K562 (cell line): ENCODE measurements around the gene ACTL9. TPM values are rescaled to one million over a fixed set of nuclear protein-coding genes. Genes with fewer than 3 reads are reported as not detected.

Experiments
- ATF6 ChIP-seq: sonication (generic); formaldehyde crosslinking; IDR thresholded peaks from 2 replicates; pipeline ENCODE4 v1.4.0; 2020; ENCODE audit warnings: mild to moderate bottlenecking, missing genetic modification reagents
- CBX2 ChIP-seq: fragments of 200-600 bp; sonication (generic); IDR thresholded peaks from one replicate; pipeline ENCODE4 v1.6.1; 2012; ENCODE audit warnings: mild to moderate bottlenecking, low read length, inconsistent platforms; ENCODE audit not compliant: insufficient read depth, poor library complexity, severe bottlenecking
- CGGBP1 ChIP-seq: fragments of 250-450 bp; sonication (Bioruptor Pico); IDR thresholded peaks from 2 replicates; pipeline ENCODE4 v1.9.0; 2021; ENCODE audit warnings: mild to moderate bottlenecking
- CTBP1 ChIP-seq: fragments of 450-650 bp; IDR thresholded peaks from 2 replicates; pipeline ENCODE4 v1.6.1; 2016; ENCODE audit warnings: borderline replicate concordance
- DACH1 ChIP-seq: fragments of 450-650 bp; IDR thresholded peaks from 2 replicates; pipeline ENCODE4 v1.6.1; 2018; ENCODE audit not compliant: partially characterized antibody
- DPF2 ChIP-seq: fragments of 450-650 bp; IDR thresholded peaks from 2 replicates; pipeline ENCODE4 v1.6.1; 2016
- E2F4 ChIP-seq: sonication (generic); formaldehyde crosslinking; IDR thresholded peaks from 2 replicates; pipeline ENCODE4 v1.8.0; 2022; ENCODE audit warnings: mild to moderate bottlenecking, low read depth, missing genetic modification reagents
- GATA2 ChIP-seq: sonication (generic); formaldehyde crosslinking; IDR thresholded peaks from 2 replicates; pipeline ENCODE4 v1.4.0; 2020; ENCODE audit warnings: mild to moderate bottlenecking, missing genetic modification reagents
- HNRNPLL ChIP-seq: fragments of 200-400 bp; formaldehyde crosslinking; IDR thresholded peaks from 2 replicates; pipeline ENCODE4 v1.6.1; 2017; ENCODE audit warnings: low read length, low read depth, mild to moderate bottlenecking; ENCODE audit not compliant: poor library complexity, severe bottlenecking
- HSF4 ChIP-seq: fragments of 250-450 bp; sonication (Bioruptor Pico); IDR thresholded peaks from 2 replicates; pipeline ENCODE4 v2.1.2; 2022; ENCODE audit warnings: mild to moderate bottlenecking, moderate library complexity, borderline replicate concordance
- IRF9 ChIP-seq: fragments of 450-650 bp; IDR thresholded peaks from 2 replicates; pipeline ENCODE4 v1.6.1; 2016; ENCODE audit warnings: missing biosample characterization, missing genetic modification characterization
- KDM4B ChIP-seq, 2 experiments: fragments of 450-650 bp in 1 of 2; sonication (generic) in 1 of 2; IDR thresholded peaks; 2 replicates each; pipeline ENCODE4 v1.6.1; 2016 to 2017; ENCODE audit warnings: borderline replicate concordance in 2 of 2, antibody characterized with exemption in 1 of 2, low read depth in 1 of 2, mild to moderate bottlenecking in 1 of 2
- SIRT6 ChIP-seq: IDR thresholded peaks from one replicate; pipeline ENCODE4 v1.6.1; 2012; ENCODE audit warnings: low read depth, mild to moderate bottlenecking, control low read depth, inconsistent platforms, low read length, moderate library complexity
- SLC30A9 ChIP-seq: fragments of 250-450 bp; sonication (Bioruptor Pico); IDR thresholded peaks from 2 replicates; pipeline ENCODE4 v1.8.0; 2022; ENCODE audit warnings: mild to moderate bottlenecking, moderate library complexity
- SNAPC5 ChIP-seq: fragments of 250-450 bp; sonication (Bioruptor Pico); IDR thresholded peaks from 2 replicates; pipeline ENCODE4 v1.8.0; 2021; ENCODE audit warnings: moderate library complexity, mild to moderate bottlenecking, inconsistent platforms
- SREBF2 ChIP-seq: sonication (generic); formaldehyde crosslinking; IDR thresholded peaks from 2 replicates; pipeline ENCODE4 v1.4.0; 2020; ENCODE audit warnings: mild to moderate bottlenecking, missing genetic modification reagents
- TCFL5 ChIP-seq: fragments of 250-450 bp; sonication (Bioruptor Pico); conservative IDR thresholded peaks from 2 replicates; pipeline ENCODE4 v1.6.1; 2021; ENCODE audit warnings: mild to moderate bottlenecking, moderate library complexity, matching md5 sums
- U2AF1 ChIP-seq: fragments of 200-400 bp; formaldehyde crosslinking; optimal IDR thresholded peaks from 2 replicates; pipeline ENCODE3; 2017; ENCODE audit warnings: mild to moderate bottlenecking, low read depth, low read length, moderate library complexity
- ZNF12 ChIP-seq: sonication (generic); formaldehyde crosslinking; IDR thresholded peaks from 2 replicates; pipeline ENCODE4 v1.4.0; 2020; ENCODE audit warnings: mild to moderate bottlenecking, missing genetic modification reagents
- ZNF280A ChIP-seq: fragments of 450-650 bp; IDR thresholded peaks from 2 replicates; pipeline ENCODE4 v1.6.1; 2018; ENCODE audit warnings: mild to moderate bottlenecking, low read depth; ENCODE audit not compliant: partially characterized antibody
- ZNF76 ChIP-seq: fragments of 250-450 bp; sonication (Bioruptor Pico); IDR thresholded peaks from 2 replicates; pipeline ENCODE4 v1.4.0; 2020; ENCODE audit warnings: mild to moderate bottlenecking, moderate library complexity, borderline replicate concordance
- polyA plus RNA-seq, 8 experiments: library from polyadenylated mRNA; depleted of rRNA in 4 of 8; stranded (reverse) in 5 of 8; unstranded in 3 of 8; fragments of >200 nt; fragmentation: Nextera tagmentation in 2 of 8; fragmentation: Illumina TruSeq in 1 of 8; extraction: Ambion mirVana in 2 of 8; extraction: Trizol in 1 of 8; gene quantifications; 2 replicates each; pipeline versions ENCODE4 v1.2.1 to v1.2.3, GENCODE V29; 2011 to 2014; ENCODE audit warnings: inconsistent platforms in 1 of 8, missing spikeins in 1 of 8
- total RNA-seq, 7 experiments: library from RNA; depleted of rRNA in 6 of 7; stranded (reverse); fragments of >200 nt in 6 of 7; fragmentation: Illumina TruSeq in 2 of 7; extraction: Trizol in 2 of 7; gene quantifications; 2 replicates each; pipeline versions ENCODE4 v1.2.1 to v1.2.3, GENCODE V29; 2011 to 2021; ENCODE audit warnings: low replicate concordance in 1 of 7

ACTL9 gene
- total and polyA plus RNA-seq, 9 of the 15 experiments (the other 6 are each of a cell fraction or from before 2014, with no cell fraction given): not detected

GRCh38 chr19:8684001-8684902 is 14.3 kb downstream of the ACTL9 start (continued):
- TF ChIP-seq ZNF280A (no peak), SIRT6 (no peak), ZNF12 (CRISPR knock-in tag) (no peak), HNRNPLL (no peak), E2F4 (no peak), DACH1 (no peak), CBX2 (no peak), ZNF76 (CRISPR knock-in tag) (peak; percentile 58; the same call in 1 of the 2 replicates), CTBP1 (no peak), U2AF1 (no peak), CGGBP1 (CRISPR knock-in tag) (no peak), SNAPC5 (CRISPR knock-in tag) (no peak), SREBF2 (CRISPR knock-in tag) (no peak), ATF6 (CRISPR knock-in tag) (no peak), IRF9 (no peak), KDM4B (IDR thresholded peaks at IDR 0.05; ENCODE audit: borderline replicate concordance in 2 of 2, low read depth in 1 of 2) (no peak), TCFL5 (no peak), DPF2 (no peak), GATA2 (no peak), SLC30A9 (CRISPR knock-in tag) (no peak), HSF4 (CRISPR knock-in tag) (no peak)
